Activated CD4-positive, alpha-beta memory T cell treated with anti-CD3 and anti-CD28 coated beads for 36 hours (primary cell): Measurements from ENCODE around the gene WDR70. TPM values are rescaled to one million over a fixed set of nuclear protein-coding genes. Genes with fewer than 3 reads are reported as not detected.
"Not testable (repeated sequence)": the region's sequence is repeated elsewhere in the genome, so short reads cannot be mapped to it uniquely, and the experiment has no call there.

Source experiments
- CTCF ChIA-PET: fragments of 350-600 bp; sonication (Branson Sonifier 250); formaldehyde crosslinking; loops from one replicate; lab custom pipeline; 2021; ENCODE audit warnings: antibody characterized with exemption, inconsistent platforms; lab: Charles Lee
- POLR2A ChIA-PET: fragments of 350-600 bp; sonication (Branson Sonifier 250); formaldehyde crosslinking; loops from one replicate; lab custom pipeline; 2021; ENCODE audit warnings: antibody characterized with exemption; lab: Charles Lee
- DNase-seq: peaks from one replicate; pipeline ENCODE4 v3.0.0-alpha.2; 2020
- H3K27ac Mint-ChIP-seq: one replicate; pipeline ENCODE4 v1.8.0; 2021; ENCODE audit warnings: mixed read lengths
- H3K27me3 Mint-ChIP-seq: one replicate; pipeline ENCODE4 v1.8.0; 2021; ENCODE audit warnings: mixed read lengths
- H3K36me3 Mint-ChIP-seq: one replicate; pipeline ENCODE4 v1.8.0; 2021; ENCODE audit warnings: mixed read lengths
- H3K4me1 Mint-ChIP-seq: one replicate; pipeline ENCODE4 v1.8.0; 2021; ENCODE audit warnings: low read depth, mixed read lengths
- H3K4me3 Mint-ChIP-seq: one replicate; pipeline ENCODE4 v1.8.0; 2021; ENCODE audit warnings: mild to moderate bottlenecking, mixed read lengths
- H3K9me3 Mint-ChIP-seq: one replicate; pipeline ENCODE4 v1.8.0; 2021; ENCODE audit warnings: mixed read lengths
- intact Hi-C: fragments of 100-400 bp; cut with micrococcal nuclease; formaldehyde crosslinking; loops from one replicate; pipeline ENCODE4 v1.15.1; 2023
- total RNA-seq, 2 experiments: library from RNA; stranded (reverse); gene quantifications; one replicate each; pipeline ENCODE4 v1.2.3, GENCODE V29; 2021

Gene WDR70
- total RNA-seq, 2 experiments from 2014 or later: 34.4 to 36.9 TPM

GRCh38 chr5:37582202-37582601 lies 203.1 kb downstream of the WDR70 start:
- Mint-ChIP-seq H3K4me3 (no peak overlapping the region), H3K27ac (no peak overlapping the region), H3K36me3 (peaks cover 2% of the 10 kb centered on the region), H3K9me3 (no peaks in the 10 kb centered on the region), H3K4me1 (no peaks in the 10 kb centered on the region), H3K27me3 (no peaks in the 10 kb centered on the region)
- intact Hi-C loops: no loop called here
- ChIA-PET CTCF (no interaction called here), POLR2A (no interaction called here)
- DNase-seq: no peak

- peaks cover 19% of the 10 kb centered on the region for H3K9me3 Mint-ChIP-seq
- H3K4me3 Mint-ChIP-seq, H3K27ac Mint-ChIP-seq, intact Hi-C loops, POLR2A ChIA-PET, DNase-seq, CTCF ChIA-PET, H3K27me3 Mint-ChIP-seq, H3K4me1 Mint-ChIP-seq: not testable (repeated sequence)
- H3K36me3 Mint-ChIP-seq: peaks cover 42% of the 10 kb centered on the region
Observed at GRCh38 chr5:37593292-37593691, 214.2 kb downstream of the WDR70 start.

GRCh38 chr5:37594864-37595263 lies 215.7 kb downstream of the WDR70 start:
- peaks cover 28% of the 10 kb centered on the region for H3K9me3 Mint-ChIP-seq
- peaks cover 49% of the 10 kb centered on the region for H3K36me3 Mint-ChIP-seq
- H3K27me3 Mint-ChIP-seq, H3K27ac Mint-ChIP-seq, H3K4me3 Mint-ChIP-seq, DNase-seq, intact Hi-C loops, CTCF ChIA-PET, POLR2A ChIA-PET, H3K4me1 Mint-ChIP-seq: not testable (repeated sequence)

DNA sequence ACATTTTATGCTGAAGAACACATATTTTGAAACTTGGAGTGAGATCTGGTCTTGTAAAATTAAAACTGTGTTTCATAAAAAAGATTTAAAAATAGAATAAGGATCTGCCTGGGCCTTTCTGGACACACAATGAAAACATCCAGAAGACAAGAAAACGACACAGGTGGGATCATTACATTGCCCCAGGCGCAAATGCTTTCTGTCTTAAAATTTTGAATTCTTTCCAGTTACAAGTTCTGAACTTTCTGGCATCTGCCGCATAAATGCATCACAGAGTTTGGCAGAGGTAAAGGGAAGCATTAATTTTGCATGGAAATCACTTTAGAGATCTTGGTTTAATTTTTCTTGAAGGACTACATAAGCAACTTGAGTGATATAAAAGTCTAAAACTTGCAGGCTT lies 219.6 kb downstream of the WDR70 start:
- Mint-ChIP-seq H3K4me3 (no peak overlapping the region), H3K36me3 (peaks cover 43% of the 10 kb centered on the region), H3K27me3 (no peaks in the 10 kb centered on the region), H3K9me3 (peaks cover 27% of the 10 kb centered on the region), H3K27ac (no peak overlapping the region), H3K4me1 (no peaks in the 10 kb centered on the region)
- DNase-seq: no peak
- intact Hi-C loops: no loop called here
- CTCF ChIA-PET: no interaction called here
- POLR2A ChIA-PET: no interaction called here

- peaks cover 44% of the 10 kb centered on the region for H3K36me3 Mint-ChIP-seq
- CTCF ChIA-PET: no interaction called here
- H3K27me3 Mint-ChIP-seq: no peaks in the 10 kb centered on the region
- H3K4me3 Mint-ChIP-seq: no peak overlapping the region
- H3K9me3 Mint-ChIP-seq: peaks cover 26% of the 10 kb centered on the region
- H3K4me1 Mint-ChIP-seq: no peaks in the 10 kb centered on the region
- POLR2A ChIA-PET: no interaction called here
- intact Hi-C loops: no loop called here
- no peak overlapping the region for H3K27ac Mint-ChIP-seq
- no peak for DNase-seq
Observed at GRCh38 chr5:37601163-37601562, 222.0 kb downstream of the WDR70 start.

DNA sequence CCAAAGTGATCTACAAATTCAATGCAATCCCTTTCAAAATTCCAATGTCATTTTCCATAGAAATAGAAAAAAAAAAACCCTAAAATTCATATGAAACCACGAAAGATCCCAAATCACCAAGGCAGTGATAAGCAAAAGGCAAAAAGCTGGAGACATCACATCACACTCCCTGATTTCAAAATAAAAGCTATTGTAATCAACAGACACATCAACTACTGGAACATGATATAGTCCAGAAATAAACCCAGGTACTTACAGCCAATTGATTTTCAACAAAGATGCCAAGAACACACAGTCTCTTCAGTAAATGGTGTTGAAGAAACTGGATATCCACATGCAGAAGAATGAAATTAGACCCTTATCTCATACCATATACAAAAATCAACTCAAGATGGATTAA lies 224.0 kb downstream of the WDR70 start:
- ChIA-PET CTCF (no interaction called here), POLR2A (no interaction called here)
- Mint-ChIP-seq H3K27me3 (no peaks in the 10 kb centered on the region), H3K4me1 (no peaks in the 10 kb centered on the region), H3K36me3 (peaks cover 34% of the 10 kb centered on the region), H3K9me3 (peaks cover 26% of the 10 kb centered on the region), H3K27ac (no peak overlapping the region), H3K4me3 (no peak overlapping the region)
- intact Hi-C loops: no loop called here
- DNase-seq: no peak

- H3K36me3 Mint-ChIP-seq: peaks cover 31% of the 10 kb centered on the region
- DNase-seq: no peak
- ChIA-PET POLR2A (interaction anchor here (0.7 kb wide), 1 partner anchor 479 kb away, joined by 3 read pairs; no protein-coding TSS in a partner anchor), CTCF (no interaction called here)
- H3K4me1 Mint-ChIP-seq: no peaks in the 10 kb centered on the region
- peaks cover 19% of the 10 kb centered on the region for H3K9me3 Mint-ChIP-seq
- no peaks in the 10 kb centered on the region for H3K27me3 Mint-ChIP-seq
- H3K27ac Mint-ChIP-seq: no peak overlapping the region
- H3K4me3 Mint-ChIP-seq: no peak overlapping the region
- intact Hi-C loops: no loop called here
Observed at GRCh38 chr5:37604290-37604689, 225.2 kb downstream of the WDR70 start.

DNA sequence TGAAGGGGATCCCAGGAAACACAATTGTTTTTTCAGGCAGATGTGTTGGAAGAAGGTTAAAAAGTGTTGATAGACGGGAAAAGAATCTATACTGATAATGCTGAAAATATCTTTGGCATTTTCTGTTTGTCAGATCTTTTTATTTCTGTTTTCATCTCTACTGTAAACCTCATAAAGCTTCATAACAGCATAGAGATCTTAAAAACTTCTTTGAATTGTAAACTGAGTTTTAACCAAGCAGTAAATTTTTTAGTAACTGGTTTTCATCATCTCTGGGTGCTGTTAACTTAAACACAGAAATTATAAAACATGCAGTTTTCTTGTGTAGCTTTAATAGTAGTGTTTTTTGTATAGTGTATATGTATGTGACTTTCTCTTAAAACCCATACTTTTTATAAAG lies 227.0 kb downstream of the WDR70 start:
- ChIA-PET POLR2A (no interaction called here), CTCF (no interaction called here)
- no peaks in the 10 kb centered on the region for H3K27me3 Mint-ChIP-seq
- no peak overlapping the region for H3K27ac Mint-ChIP-seq
- intact Hi-C loops: no loop called here
- H3K4me1 Mint-ChIP-seq: no peaks in the 10 kb centered on the region
- peaks cover 25% of the 10 kb centered on the region for H3K36me3 Mint-ChIP-seq
- no peak overlapping the region for H3K4me3 Mint-ChIP-seq
- no peak for DNase-seq
- peaks cover 7% of the 10 kb centered on the region for H3K9me3 Mint-ChIP-seq

DNA sequence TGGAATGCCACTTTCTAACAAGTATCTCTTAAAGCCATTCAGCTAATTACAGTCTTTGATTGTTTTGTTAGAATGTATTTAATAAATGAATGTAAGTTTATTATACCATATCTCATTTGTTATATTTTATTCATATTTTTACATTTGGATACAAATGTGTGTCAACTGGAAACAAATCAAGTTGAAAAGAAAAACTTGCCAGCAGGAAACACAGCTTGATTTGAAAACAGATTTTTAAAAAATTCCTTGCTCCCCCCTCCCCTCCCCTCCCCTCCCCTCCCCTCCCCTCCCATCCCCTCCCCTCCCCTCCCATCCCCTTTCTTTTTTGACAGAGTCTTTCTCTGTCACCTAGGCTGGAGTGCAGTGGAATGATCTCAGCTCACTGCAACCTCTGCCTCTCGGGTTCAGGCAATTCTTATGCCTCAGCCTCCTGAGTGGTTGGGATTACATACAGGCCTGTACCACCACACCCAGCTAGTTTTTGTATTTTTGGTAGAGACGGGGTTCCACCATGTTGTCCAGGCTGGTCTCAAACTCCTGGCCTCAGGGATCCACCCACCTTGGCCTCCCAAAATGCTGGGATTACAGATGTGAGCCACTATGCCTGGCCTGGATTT lies 227.6 kb downstream of the WDR70 start:
- Mint-ChIP-seq H3K4me3 (no peak overlapping the region), H3K4me1 (no peaks in the 10 kb centered on the region), H3K27me3 (no peaks in the 10 kb centered on the region), H3K27ac (no peak overlapping the region), H3K9me3 (peaks cover 1% of the 10 kb centered on the region), H3K36me3 (peaks cover 19% of the 10 kb centered on the region)
- POLR2A ChIA-PET: no interaction called here
- intact Hi-C loops: no loop called here
- CTCF ChIA-PET: no interaction called here
- DNase-seq: no peak

GRCh38 chr5:37615184-37615583 lies 236.1 kb downstream of the WDR70 start:
- peaks cover 21% of the 10 kb centered on the region for H3K36me3 Mint-ChIP-seq
- H3K27ac Mint-ChIP-seq: no peak overlapping the region
- POLR2A ChIA-PET: no interaction called here
- DNase-seq: no peak
- intact Hi-C loops: no loop called here
- CTCF ChIA-PET: no interaction called here
- peaks cover 2% of the 10 kb centered on the region for H3K9me3 Mint-ChIP-seq
- no peaks in the 10 kb centered on the region for H3K4me1 Mint-ChIP-seq
- no peak overlapping the region for H3K4me3 Mint-ChIP-seq
- no peaks in the 10 kb centered on the region for H3K27me3 Mint-ChIP-seq

GRCh38 chr5:37619353-37619752 lies 240.2 kb downstream of the WDR70 start:
- intact Hi-C loops: no loop called here
- H3K27me3 Mint-ChIP-seq: no peaks in the 10 kb centered on the region
- DNase-seq: no peak
- POLR2A ChIA-PET: no interaction called here
- H3K27ac Mint-ChIP-seq: no peak overlapping the region
- no peaks in the 10 kb centered on the region for H3K4me1 Mint-ChIP-seq
- H3K9me3 Mint-ChIP-seq: peaks cover 2% of the 10 kb centered on the region
- peaks cover 34% of the 10 kb centered on the region for H3K36me3 Mint-ChIP-seq
- H3K4me3 Mint-ChIP-seq: no peak overlapping the region
- CTCF ChIA-PET: no interaction called here

- intact Hi-C loops, H3K27me3 Mint-ChIP-seq, H3K4me3 Mint-ChIP-seq, H3K4me1 Mint-ChIP-seq, DNase-seq, H3K27ac Mint-ChIP-seq, CTCF ChIA-PET, POLR2A ChIA-PET: not testable (repeated sequence)
- Mint-ChIP-seq H3K9me3 (peaks cover 17% of the 10 kb centered on the region), H3K36me3 (peaks cover 42% of the 10 kb centered on the region)
Observed at GRCh38 chr5:37622354-37622753, 243.2 kb downstream of the WDR70 start.

DNA sequence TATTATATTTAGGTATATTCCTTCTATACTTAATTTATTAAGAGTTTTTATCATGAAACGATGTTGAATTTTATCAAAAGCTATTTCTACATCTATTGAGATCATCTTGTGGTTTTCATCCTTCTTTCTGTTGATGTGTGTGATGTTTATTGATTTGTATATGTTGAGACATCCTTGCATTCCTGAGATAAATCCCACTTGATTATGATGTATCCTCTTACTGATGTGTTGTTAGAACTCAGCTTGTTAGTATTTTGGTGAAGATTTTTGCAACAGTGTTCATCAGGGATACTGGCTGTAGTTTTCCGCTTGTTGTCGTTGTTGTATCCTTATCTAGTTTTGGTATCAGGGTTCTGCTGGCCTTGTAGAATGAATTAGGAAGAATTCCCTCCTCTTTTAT lies 247.1 kb downstream of the WDR70 start:
- no peaks in the 10 kb centered on the region for H3K27me3 Mint-ChIP-seq
- H3K36me3 Mint-ChIP-seq: peaks cover 57% of the 10 kb centered on the region
- intact Hi-C loops: no loop called here
- H3K4me3 Mint-ChIP-seq: no peak overlapping the region
- CTCF ChIA-PET: no interaction called here
- H3K27ac Mint-ChIP-seq: no peak overlapping the region
- peaks cover 41% of the 10 kb centered on the region for H3K9me3 Mint-ChIP-seq
- POLR2A ChIA-PET: no interaction called here
- H3K4me1 Mint-ChIP-seq: no peaks in the 10 kb centered on the region
- DNase-seq: no peak
